ENCODE results near the gene CNNM4. TPM values are rescaled to one million over a fixed set of nuclear protein-coding genes. Genes with fewer than 3 reads are reported as not detected.

CNNM4 gene
- total RNA-seq, 1 experiment from 2014 or later, result 14.0 TPM

- CTCF ChIA-PET, result no interaction called here
- Mint-ChIP-seq H3K9me3 (peaks cover 6% of the 10 kb centered on the region), H3K27ac (no peak overlapping the region), H3K27me3 (ENCODE audit: low read depth) (no peaks in the 10 kb centered on the region), H3K4me1 (peaks cover 4% of the 10 kb centered on the region), H3K36me3 (peaks cover 9% of the 10 kb centered on the region), H3K4me3 (no peak overlapping the region)
- TF ChIP-seq MYBL2 (CRISPR knock-in tag; IDR thresholded peaks at IDR 0.05) (no peak), ZNF121 (CRISPR knock-in tag; IDR thresholded peaks at IDR 0.05) (no peak), RELA (CRISPR knock-in tag; IDR thresholded peaks at IDR 0.05; ENCODE audit: borderline replicate concordance) (no peak)
- POLR2A ChIA-PET, result no interaction called here
- DNase-seq (ENCODE audit: low spot score) (no peak), ATAC-seq (no peak)
Measured at GRCh38 chr2:96809951-96810782, 49.5 kb downstream of the CNNM4 start.

DNA sequence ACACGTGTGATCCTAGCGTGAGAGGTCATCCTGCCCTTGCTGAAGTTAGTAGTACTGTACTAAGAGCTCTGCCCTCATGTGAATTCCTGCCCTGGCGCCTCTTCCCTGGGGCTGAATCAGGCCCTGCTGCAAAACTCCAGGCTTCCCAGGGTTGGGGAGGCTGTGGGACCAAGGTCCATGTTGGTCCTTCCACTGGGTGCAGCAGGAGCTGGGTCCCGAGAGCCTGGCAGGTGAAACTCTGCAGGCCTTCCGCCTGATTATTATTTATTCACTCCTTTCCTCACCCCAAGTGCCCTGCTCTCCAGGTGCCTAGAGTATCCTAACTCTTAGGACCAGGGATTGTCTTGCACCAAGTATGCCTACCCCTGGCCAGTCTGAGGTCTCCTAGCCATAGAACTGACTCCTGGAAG is 50.1 kb downstream of the CNNM4 start:
- TF ChIP-seq, protein P1, sequence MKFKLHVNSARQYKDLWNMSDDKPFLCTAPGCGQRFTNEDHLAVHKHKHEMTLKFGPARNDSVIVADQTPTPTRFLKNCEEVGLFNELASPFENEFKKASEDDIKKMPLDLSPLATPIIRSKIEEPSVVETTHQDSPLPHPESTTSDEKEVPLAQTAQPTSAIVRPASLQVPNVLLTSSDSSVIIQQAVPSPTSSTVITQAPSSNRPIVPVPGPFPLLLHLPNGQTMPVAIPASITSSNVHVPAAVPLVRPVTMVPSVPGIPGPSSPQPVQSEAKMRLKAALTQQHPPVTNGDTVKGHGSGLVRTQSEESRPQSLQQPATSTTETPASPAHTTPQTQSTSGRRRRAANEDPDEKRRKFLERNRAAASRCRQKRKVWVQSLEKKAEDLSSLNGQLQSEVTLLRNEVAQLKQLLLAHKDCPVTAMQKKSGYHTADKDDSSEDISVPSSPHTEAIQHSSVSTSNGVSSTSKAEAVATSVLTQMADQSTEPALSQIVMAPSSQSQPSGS (CRISPR knock-in tag; IDR thresholded peaks at IDR 0.05; ENCODE audit: borderline replicate concordance, low read depth), result no peak
- TF ChIP-seq GABPB1 (CRISPR knock-in tag; IDR thresholded peaks at IDR 0.05), result 0 out of 2 replicates have a peak, but pooled peaks have one; percentile 18
- H3K4me1 Mint-ChIP-seq, result peaks cover 7% of the 10 kb centered on the region
- ChIA-PET POLR2A (no interaction called here), CTCF (no interaction called here)
- H3K36me3 Mint-ChIP-seq, result peaks cover 9% of the 10 kb centered on the region
- H3K27me3 Mint-ChIP-seq (ENCODE audit: low read depth), result no peaks in the 10 kb centered on the region
- ATAC-seq (no peak), DNase-seq (ENCODE audit: low spot score) (no peak)
- peaks cover 6% of the 10 kb centered on the region for H3K9me3 Mint-ChIP-seq
- H3K27ac Mint-ChIP-seq, result no peak overlapping the region
- H3K4me3 Mint-ChIP-seq, result no peak overlapping the region

- ChIA-PET POLR2A (no interaction called here), CTCF (interaction anchor here (0.9 kb wide), 1 partner anchor 49 kb away, joined by 3 read pairs; no protein-coding TSS in a partner anchor)
- H3K9me3 Mint-ChIP-seq, result no peaks in the 10 kb centered on the region
- H3K27ac Mint-ChIP-seq, result no peak overlapping the region
- ATAC-seq (no peak), DNase-seq (ENCODE audit: low spot score) (no peak)
- peaks cover 7% of the 10 kb centered on the region for H3K4me1 Mint-ChIP-seq
- TF ChIP-seq PRDM15 (CRISPR knock-in tag; IDR thresholded peaks at IDR 0.05) (no peak), SMAD4 (CRISPR knock-in tag; IDR thresholded peaks at IDR 0.05) (no peak), FOXJ3 (CRISPR knock-in tag; IDR thresholded peaks at IDR 0.05; ENCODE audit: borderline replicate concordance) (no peak)
- peaks cover 3% of the 10 kb centered on the region; the same call in 1 of the 2 replicates for H3K36me3 Mint-ChIP-seq
- H3K27me3 Mint-ChIP-seq (ENCODE audit: low read depth), result no peaks in the 10 kb centered on the region
- H3K4me3 Mint-ChIP-seq, result no peak overlapping the region
Measured at GRCh38 chr2:96811917-96812316, 51.2 kb downstream of the CNNM4 start.

- Mint-ChIP-seq H3K27me3 (ENCODE audit: low read depth) (0 out of 2 replicates have a peak, but pooled peaks cover 2% of the 10 kb centered on the region), H3K27ac (no peak overlapping the region), H3K4me3 (no peak overlapping the region), H3K4me1 (peaks cover 24% of the 10 kb centered on the region), H3K36me3 (peaks cover 8% of the 10 kb centered on the region), H3K9me3 (no peaks in the 10 kb centered on the region)
- CTCF ChIA-PET, result interaction anchor here (3.7 kb wide), 1 partner anchor 13 kb away, joined by 14 read pairs; no protein-coding TSS in a partner anchor
- DNase-seq (ENCODE audit: low spot score), result no peak
- TF ChIP-seq MLX (CRISPR knock-in tag; IDR thresholded peaks at IDR 0.05), result no peak
- TF ChIP-seq, protein P2, sequence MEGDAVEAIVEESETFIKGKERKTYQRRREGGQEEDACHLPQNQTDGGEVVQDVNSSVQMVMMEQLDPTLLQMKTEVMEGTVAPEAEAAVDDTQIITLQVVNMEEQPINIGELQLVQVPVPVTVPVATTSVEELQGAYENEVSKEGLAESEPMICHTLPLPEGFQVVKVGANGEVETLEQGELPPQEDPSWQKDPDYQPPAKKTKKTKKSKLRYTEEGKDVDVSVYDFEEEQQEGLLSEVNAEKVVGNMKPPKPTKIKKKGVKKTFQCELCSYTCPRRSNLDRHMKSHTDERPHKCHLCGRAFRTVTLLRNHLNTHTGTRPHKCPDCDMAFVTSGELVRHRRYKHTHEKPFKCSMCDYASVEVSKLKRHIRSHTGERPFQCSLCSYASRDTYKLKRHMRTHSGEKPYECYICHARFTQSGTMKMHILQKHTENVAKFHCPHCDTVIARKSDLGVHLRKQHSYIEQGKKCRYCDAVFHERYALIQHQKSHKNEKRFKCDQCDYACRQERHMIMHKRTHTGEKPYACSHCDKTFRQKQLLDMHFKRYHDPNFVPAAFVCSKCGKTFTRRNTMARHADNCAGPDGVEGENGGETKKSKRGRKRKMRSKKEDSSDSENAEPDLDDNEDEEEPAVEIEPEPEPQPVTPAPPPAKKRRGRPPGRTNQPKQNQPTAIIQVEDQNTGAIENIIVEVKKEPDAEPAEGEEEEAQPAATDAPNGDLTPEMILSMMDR (IDR thresholded peaks at IDR 0.05), result no peak
- TF ChIP-seq, protein P3, sequence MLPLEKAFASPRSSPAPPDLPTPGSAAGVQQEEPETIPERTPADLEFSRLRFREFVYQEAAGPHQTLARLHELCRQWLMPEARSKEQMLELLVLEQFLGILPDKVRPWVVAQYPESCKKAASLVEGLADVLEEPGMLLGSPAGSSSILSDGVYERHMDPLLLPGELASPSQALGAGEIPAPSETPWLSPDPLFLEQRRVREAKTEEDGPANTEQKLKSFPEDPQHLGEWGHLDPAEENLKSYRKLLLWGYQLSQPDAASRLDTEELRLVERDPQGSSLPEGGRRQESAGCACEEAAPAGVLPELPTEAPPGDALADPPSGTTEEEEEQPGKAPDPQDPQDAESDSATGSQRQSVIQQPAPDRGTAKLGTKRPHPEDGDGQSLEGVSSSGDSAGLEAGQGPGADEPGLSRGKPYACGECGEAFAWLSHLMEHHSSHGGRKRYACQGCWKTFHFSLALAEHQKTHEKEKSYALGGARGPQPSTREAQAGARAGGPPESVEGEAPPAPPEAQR (CRISPR knock-in tag; IDR thresholded peaks at IDR 0.05), result no peak
- POLR2A ChIA-PET, result no interaction called here
- ATAC-seq, result no peak
Measured at GRCh38 chr2:96813656-96814055, 53.0 kb downstream of the CNNM4 start.

All from WTC11 (cell line).